ENCODE measurements around the gene LCTL.

LCTL gene

DNA sequence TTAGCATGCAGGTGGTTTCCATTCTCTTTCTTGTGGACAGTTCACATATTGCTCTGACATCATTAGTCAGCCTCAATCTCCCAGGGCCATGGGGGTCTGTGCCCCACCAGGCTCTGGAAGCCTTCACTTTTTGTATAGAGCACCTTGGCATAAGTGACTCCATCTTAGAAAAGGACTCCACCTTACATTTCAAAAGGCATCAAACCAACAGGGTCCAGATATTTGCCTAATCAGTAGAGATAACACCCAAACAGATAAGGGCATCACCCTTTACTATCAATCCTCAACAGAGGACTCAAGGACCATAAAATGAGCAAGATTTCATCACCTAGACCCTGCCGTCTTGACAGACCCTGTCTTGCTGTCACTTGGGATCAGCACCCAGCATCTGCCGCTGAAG is 35.7 kb upstream of the LCTL start:
- FAIRE-seq (no peak), DNase-seq (ENCODE audit: insufficient read length, low spot score) (no peak)
- TF ChIP-seq SPI1 (IDR thresholded peaks at IDR 0.05; ENCODE audit: low read depth, low read length) (no peak), TAF1 (IDR thresholded peaks at IDR 0.05; ENCODE audit: low read depth, low read length) (no peak), POU2F2 (IDR thresholded peaks at IDR 0.05; ENCODE audit: low read depth, low read length) (no peak), POLR2AphosphoS5 (IDR thresholded peaks at IDR 0.05; ENCODE audit: low read depth, low read length) (no peak), POLR2A (IDR thresholded peaks at IDR 0.05; ENCODE audit: low read depth, low read length) (no peak), PAX5 (IDR thresholded peaks at IDR 0.05; ENCODE audit: insufficient read depth, low read length, severe bottlenecking) (no peak)

DNA sequence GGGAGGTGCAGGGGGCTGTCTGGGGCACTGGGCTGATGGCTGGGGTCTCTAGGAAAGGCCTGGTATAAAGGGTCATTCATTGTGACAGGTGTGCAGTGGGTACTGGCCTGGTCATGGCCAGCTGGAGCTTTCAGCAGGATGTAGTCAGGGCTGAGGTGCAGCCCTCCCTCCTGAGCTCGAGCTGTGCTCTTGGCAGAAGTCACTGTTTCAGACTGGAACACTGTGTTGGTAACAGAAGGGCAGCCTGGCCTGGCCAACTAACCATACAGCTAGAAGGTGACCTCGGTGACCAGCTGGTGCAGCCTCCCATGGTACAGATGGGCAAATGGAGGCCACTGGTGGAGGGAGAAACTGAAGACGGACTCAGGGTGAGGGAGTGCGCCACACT is 34.4 kb upstream of the LCTL start:
- DNase-seq (ENCODE audit: insufficient read length, low spot score) (no peak), FAIRE-seq (no peak)
- no peak for TF ChIP-seq SPI1 (IDR thresholded peaks at IDR 0.05; ENCODE audit: low read depth, low read length)
- no peak for TF ChIP-seq POLR2A (IDR thresholded peaks at IDR 0.05; ENCODE audit: low read depth, low read length)
- TF ChIP-seq PAX5 (IDR thresholded peaks at IDR 0.05; ENCODE audit: insufficient read depth, low read length, severe bottlenecking), result no peak
- no peak for TF ChIP-seq TAF1 (IDR thresholded peaks at IDR 0.05; ENCODE audit: low read depth, low read length)
- no peak for TF ChIP-seq POLR2AphosphoS5 (IDR thresholded peaks at IDR 0.05; ENCODE audit: low read depth, low read length)
- TF ChIP-seq POU2F2 (IDR thresholded peaks at IDR 0.05; ENCODE audit: low read depth, low read length), result no peak

DNA sequence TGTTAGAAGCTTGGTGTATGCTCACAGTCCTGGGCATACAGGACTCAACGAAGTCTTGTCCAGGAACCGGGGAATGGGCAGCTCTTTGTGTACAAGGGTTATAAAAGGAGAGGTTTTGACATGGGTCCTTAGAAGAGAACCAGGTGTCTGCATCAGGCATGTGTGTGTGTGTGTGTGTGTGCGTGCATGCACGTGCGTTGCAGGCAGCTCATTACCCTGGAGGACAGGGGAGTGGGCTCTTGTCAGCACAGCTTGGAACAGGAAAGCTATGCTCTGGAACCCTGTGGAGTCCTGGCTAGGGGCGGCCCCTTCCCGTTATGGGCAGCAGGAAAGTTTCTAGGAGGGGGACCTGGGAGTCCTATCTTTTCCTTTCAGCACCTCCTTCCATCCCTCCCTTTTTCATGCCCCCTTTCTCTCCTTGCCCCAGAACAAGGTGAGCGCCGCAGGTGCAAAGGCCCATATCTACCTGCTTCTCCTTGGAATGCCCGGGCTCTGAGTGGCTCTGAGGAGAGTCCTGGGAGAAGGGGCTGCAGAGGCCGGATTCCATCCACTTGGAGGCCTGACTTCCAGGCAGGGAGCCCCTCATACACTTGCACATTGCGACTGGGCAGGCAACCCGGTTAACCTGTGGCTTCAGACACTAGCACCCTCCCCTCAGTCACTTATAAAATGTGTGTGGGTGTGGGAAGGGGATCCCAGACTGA is 33.9 kb upstream of the LCTL start:
- FAIRE-seq (no peak), DNase-seq (ENCODE audit: insufficient read length, low spot score) (no peak)
- no peak for TF ChIP-seq POLR2A (IDR thresholded peaks at IDR 0.05; ENCODE audit: low read depth, low read length)
- no peak for TF ChIP-seq POU2F2 (IDR thresholded peaks at IDR 0.05; ENCODE audit: low read depth, low read length)
- TF ChIP-seq SPI1 (IDR thresholded peaks at IDR 0.05; ENCODE audit: low read depth, low read length), result no peak
- no peak for TF ChIP-seq PAX5 (IDR thresholded peaks at IDR 0.05; ENCODE audit: insufficient read depth, low read length, severe bottlenecking)
- no peak for TF ChIP-seq TAF1 (IDR thresholded peaks at IDR 0.05; ENCODE audit: low read depth, low read length)
- no peak for TF ChIP-seq POLR2AphosphoS5 (IDR thresholded peaks at IDR 0.05; ENCODE audit: low read depth, low read length)

DNA sequence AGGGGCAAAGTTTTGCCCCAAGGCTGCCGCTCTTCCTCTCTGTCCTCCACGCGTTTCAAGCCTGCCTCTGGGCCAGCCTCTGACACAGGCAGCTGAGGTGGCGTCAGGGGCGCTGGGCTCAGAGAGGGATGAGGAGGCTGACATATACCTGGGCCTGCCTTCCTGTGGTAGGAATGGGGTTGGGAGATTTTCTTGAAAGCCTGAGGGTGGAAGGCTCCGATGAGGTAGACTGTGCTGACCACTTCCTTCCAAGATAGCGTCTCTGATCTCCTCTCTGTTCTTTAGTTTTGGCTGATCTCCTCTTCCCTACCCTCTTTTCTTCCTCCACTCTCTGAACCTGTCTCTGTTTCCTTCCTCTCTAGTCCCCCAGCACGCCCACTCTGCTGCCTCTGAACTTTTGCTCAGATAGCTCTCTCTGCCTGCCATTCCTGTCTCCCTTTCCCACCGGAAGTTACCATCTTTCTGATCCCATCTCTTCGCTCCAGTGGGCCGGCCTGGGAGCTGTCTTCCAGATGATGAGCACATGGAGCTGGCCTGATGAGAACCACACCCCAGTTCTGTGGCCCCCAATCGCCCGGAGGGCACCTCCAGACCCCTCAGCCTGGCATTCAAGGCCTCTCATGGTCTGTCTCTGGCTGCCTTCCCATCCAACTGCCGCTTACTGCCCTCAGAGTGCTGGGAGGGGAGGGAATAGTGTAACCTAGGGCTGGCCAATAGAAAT is 32.5 kb upstream of the LCTL start:
- DNase-seq (ENCODE audit: insufficient read length, low spot score) (no peak), FAIRE-seq (no peak)
- TF ChIP-seq SPI1 (IDR thresholded peaks at IDR 0.05; ENCODE audit: low read depth, low read length), result no peak
- TF ChIP-seq PAX5 (IDR thresholded peaks at IDR 0.05; ENCODE audit: insufficient read depth, low read length, severe bottlenecking), result no peak
- no peak for TF ChIP-seq POLR2AphosphoS5 (IDR thresholded peaks at IDR 0.05; ENCODE audit: low read depth, low read length)
- no peak for TF ChIP-seq POLR2A (IDR thresholded peaks at IDR 0.05; ENCODE audit: low read depth, low read length)
- TF ChIP-seq TAF1 (IDR thresholded peaks at IDR 0.05; ENCODE audit: low read depth, low read length), result no peak
- TF ChIP-seq POU2F2 (IDR thresholded peaks at IDR 0.05; ENCODE audit: low read depth, low read length), result no peak

DNA sequence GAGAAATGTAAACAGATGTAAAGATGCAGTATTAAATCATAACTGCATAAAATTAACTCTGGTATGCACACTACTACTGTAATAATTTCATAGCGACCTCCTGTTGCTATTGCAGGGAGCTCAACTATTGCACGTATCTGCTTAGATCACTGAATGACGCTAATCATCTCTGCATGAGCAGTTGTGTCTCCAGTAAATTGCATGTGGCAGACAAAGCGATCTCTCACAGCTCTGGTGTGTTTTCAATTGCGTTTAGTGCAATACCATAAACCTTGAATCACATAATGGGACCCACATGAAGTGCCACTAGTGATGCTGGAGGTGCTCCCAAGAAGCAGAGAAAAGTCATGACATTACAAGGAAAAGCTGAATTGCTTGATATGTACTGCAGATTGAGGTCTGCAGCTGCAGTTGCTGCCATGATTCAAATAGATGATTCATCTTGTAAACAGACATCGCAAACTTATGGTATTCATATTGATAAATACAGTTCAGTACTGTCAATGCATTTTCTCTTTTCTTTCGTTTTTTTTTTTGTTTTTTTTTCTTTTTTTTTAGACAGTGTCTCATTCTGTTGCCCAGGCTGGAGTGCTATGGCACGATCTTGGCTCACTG is 30.2 kb upstream of the LCTL start:
- TF ChIP-seq POLR2AphosphoS5 (IDR thresholded peaks at IDR 0.05; ENCODE audit: low read depth, low read length), result no peak
- TF ChIP-seq SPI1 (IDR thresholded peaks at IDR 0.05; ENCODE audit: low read depth, low read length), result no peak
- TF ChIP-seq TAF1 (IDR thresholded peaks at IDR 0.05; ENCODE audit: low read depth, low read length), result no peak
- TF ChIP-seq POU2F2 (IDR thresholded peaks at IDR 0.05; ENCODE audit: low read depth, low read length), result no peak
- TF ChIP-seq POLR2A (IDR thresholded peaks at IDR 0.05; ENCODE audit: low read depth, low read length), result no peak
- no peak for TF ChIP-seq PAX5 (IDR thresholded peaks at IDR 0.05; ENCODE audit: insufficient read depth, low read length, severe bottlenecking)
- DNase-seq (ENCODE audit: insufficient read length, low spot score), result no peak
- FAIRE-seq, result no peak

DNA sequence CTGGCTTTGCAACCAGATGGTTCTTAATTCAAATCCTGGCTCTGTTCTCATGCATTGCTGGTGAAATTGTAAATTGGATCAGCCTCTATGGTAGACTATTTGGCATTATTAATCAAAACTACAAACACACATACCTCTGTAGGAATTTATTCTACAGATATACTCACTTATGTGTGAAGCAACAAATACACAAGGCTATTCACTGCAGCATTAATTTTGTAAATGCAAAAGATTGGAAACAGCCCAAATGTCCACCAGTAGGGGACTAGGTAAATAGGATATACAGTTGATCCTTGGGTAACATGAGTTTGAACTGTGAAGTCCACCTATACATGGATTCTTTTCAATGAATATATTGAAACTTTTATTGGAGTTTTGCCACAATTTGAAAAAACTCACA is 29.5 kb upstream of the LCTL start:
- TF ChIP-seq POU2F2 (IDR thresholded peaks at IDR 0.05; ENCODE audit: low read depth, low read length) (no peak), POLR2AphosphoS5 (IDR thresholded peaks at IDR 0.05; ENCODE audit: low read depth, low read length) (no peak), TAF1 (IDR thresholded peaks at IDR 0.05; ENCODE audit: low read depth, low read length) (no peak), PAX5 (IDR thresholded peaks at IDR 0.05; ENCODE audit: insufficient read depth, low read length, severe bottlenecking) (no peak), SPI1 (IDR thresholded peaks at IDR 0.05; ENCODE audit: low read depth, low read length) (no peak), POLR2A (IDR thresholded peaks at IDR 0.05; ENCODE audit: low read depth, low read length) (no peak)
- DNase-seq (ENCODE audit: insufficient read length, low spot score) (no peak), FAIRE-seq (no peak)

DNA sequence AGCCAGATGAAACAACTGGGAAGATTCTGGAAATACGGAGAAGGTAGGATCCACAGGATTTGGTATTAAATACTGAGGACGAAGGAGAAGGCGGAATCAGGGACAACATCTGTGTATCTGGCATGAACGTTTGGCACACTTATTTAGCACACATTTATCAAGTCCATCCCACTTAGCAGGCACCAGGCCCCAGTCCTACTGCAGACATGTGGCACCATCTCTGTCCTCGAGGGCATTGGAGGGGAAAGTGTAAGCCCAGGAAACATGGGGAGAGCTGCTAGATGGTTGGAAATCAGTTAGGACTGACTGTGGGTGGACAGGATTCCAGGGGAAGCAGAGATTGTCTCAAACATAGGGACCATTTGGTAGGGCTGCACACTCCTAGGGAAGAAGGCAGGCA is 29.0 kb upstream of the LCTL start:
- DNase-seq (ENCODE audit: insufficient read length, low spot score) (no peak), FAIRE-seq (no peak)
- TF ChIP-seq POLR2A (IDR thresholded peaks at IDR 0.05; ENCODE audit: low read depth, low read length) (no peak), TAF1 (IDR thresholded peaks at IDR 0.05; ENCODE audit: low read depth, low read length) (no peak)

DNA sequence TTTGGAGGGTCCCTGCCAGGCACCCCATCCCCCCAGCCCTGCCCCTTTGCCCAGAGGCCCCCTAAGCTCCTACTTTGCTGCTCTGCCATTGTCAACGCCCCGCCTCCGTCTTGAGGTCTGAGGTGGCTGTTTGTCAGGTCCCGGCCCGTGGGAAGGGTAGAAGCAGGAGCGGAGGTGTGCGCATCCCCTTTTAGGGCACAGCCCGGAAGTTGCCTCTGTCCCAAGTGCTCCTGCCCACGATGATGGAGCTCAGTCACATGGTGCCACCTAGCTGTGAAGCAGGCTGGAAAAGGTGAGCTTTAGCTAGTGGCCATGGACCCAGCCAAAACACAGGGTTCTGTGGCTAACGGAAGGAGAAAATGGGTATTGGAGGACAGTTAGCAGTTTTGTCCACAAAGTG is 28.5 kb upstream of the LCTL start:
- TF ChIP-seq POU2F2 (IDR thresholded peaks at IDR 0.05; ENCODE audit: low read depth, low read length), result no peak
- TF ChIP-seq TAF1 (IDR thresholded peaks at IDR 0.05; ENCODE audit: low read depth, low read length), result no peak
- no peak for TF ChIP-seq POLR2AphosphoS5 (IDR thresholded peaks at IDR 0.05; ENCODE audit: low read depth, low read length)
- TF ChIP-seq POLR2A (IDR thresholded peaks at IDR 0.05; ENCODE audit: low read depth, low read length), result no peak
- TF ChIP-seq SPI1 (IDR thresholded peaks at IDR 0.05; ENCODE audit: low read depth, low read length), result no peak
- TF ChIP-seq PAX5 (IDR thresholded peaks at IDR 0.05; ENCODE audit: insufficient read depth, low read length, severe bottlenecking), result no peak
- FAIRE-seq (no peak), DNase-seq (ENCODE audit: insufficient read length, low spot score) (no peak)

DNA sequence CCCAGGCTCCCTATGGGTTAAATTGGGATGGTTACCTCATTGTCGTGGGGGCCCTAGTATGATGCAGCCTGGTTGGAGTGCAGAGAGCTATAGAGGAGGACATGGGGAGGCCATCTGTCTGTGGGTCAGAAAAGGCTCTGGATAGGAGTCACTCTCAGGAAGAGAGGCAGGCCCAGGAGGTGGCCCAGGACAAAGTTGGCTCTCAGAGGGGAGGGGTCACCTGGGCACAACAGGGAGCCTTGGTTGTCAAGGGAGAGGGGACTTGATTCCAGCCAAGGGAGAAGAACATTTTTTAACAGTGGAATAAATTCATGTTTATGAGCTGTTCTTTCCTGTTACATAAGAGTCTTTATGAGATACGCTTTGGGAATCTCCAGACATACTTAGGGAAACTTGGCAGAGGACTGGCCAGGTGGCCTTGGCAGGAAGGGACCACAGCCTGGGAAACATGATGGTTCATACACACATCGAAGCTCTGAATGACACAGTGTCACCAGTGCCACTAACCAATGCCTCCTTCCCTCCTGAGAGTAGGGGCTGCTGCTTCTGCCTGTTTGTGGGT is 27.5 kb upstream of the LCTL start:
- FAIRE-seq (no peak), DNase-seq (ENCODE audit: insufficient read length, low spot score) (no peak)
- TF ChIP-seq POLR2AphosphoS5 (IDR thresholded peaks at IDR 0.05; ENCODE audit: low read depth, low read length) (no peak), SPI1 (IDR thresholded peaks at IDR 0.05; ENCODE audit: low read depth, low read length) (no peak), TAF1 (IDR thresholded peaks at IDR 0.05; ENCODE audit: low read depth, low read length) (no peak), PAX5 (IDR thresholded peaks at IDR 0.05; ENCODE audit: insufficient read depth, low read length, severe bottlenecking) (no peak), POU2F2 (IDR thresholded peaks at IDR 0.05; ENCODE audit: low read depth, low read length) (no peak), POLR2A (IDR thresholded peaks at IDR 0.05; ENCODE audit: low read depth, low read length) (no peak)
